HepG2 (cell line): ENCODE results near the gene SOX4. TPM values are rescaled to one million over a fixed set of nuclear protein-coding genes. Genes with fewer than 3 reads are reported as not detected.

Experiments
- ATAC-seq: fragments of 200-7000 bp; cut with Tn5 transposase; 3 replicates; pipeline ENCODE4 v1.9.1; 2020; ENCODE audit warnings: mild to moderate bottlenecking, moderate library complexity
- BruUV-seq: library from RNA; stranded (reverse); fragments of 400-500 nt; replicated peaks from 2 replicates; lab custom pipeline; 2021; lab: Mats Ljungman, UMichigan
- CTCF ChIA-PET: fragments of 300-600 bp; formaldehyde crosslinking; extraction: SDS; loops from one replicate; lab custom pipeline; 2021; ENCODE audit warnings: low total read pairs, inconsistent platforms, low intra/inter-chr PET ratio; lab: Yijun Ruan, JAX
- POLR2A ChIA-PET: fragments of 350-600 bp; sonication (Branson Sonifier 250); formaldehyde crosslinking; loops from one replicate; lab custom pipeline; 2020; ENCODE audit warnings: antibody characterized with exemption, inconsistent platforms; lab: Yijun Ruan, JAX
- DNase-seq: peaks from one replicate; pipeline ENCODE4 v3.0.0-alpha.2; 2015; ENCODE audit warnings: low spot score
- FAIRE-seq: peaks from 3 replicates; lab custom pipeline; 2011; peaks lifted over from hg19 to GRCh38; lab: Jason Lieb, UNC
- H2AFZ ChIP-seq: one replicate; pipeline ENCODE4 v1.6.1; 2011; ENCODE audit warnings: low read length, inconsistent platforms
- H3K27ac ChIP-seq: fragments of 300-600 bp; 3 replicates; pipeline ENCODE4 v1.8.0; 2011; ENCODE audit warnings: mixed run types, mild to moderate bottlenecking, mixed read lengths, low read length, inconsistent platforms; ENCODE audit not compliant: insufficient read depth; ENCODE audit errors: extremely low read length
- H3K27me3 ChIP-seq, 2 experiments: fragments of 200-600 bp in 1 of 2; 2 replicates in 1 of 2; 3 replicates in 1 of 2; pipeline versions ENCODE4 v1.6.0 to v1.8.0; 2011; ENCODE audit warnings: low read length in 2 of 2, mild to moderate bottlenecking in 2 of 2, moderate library complexity in 2 of 2, inconsistent platforms in 1 of 2; ENCODE audit not compliant: insufficient read depth in 2 of 2, control insufficient read depth in 1 of 2
- H3K36me3 ChIP-seq, 2 experiments: fragments of 200-600 bp in 1 of 2; replicated peaks in 1 of 2; 2 replicates in 1 of 2; 3 replicates in 1 of 2; pipeline versions ENCODE4 v1.5.1 to v1.8.0; 2011; ENCODE audit warnings: low read length in 2 of 2, inconsistent platforms in 1 of 2; ENCODE audit not compliant: insufficient read depth in 2 of 2, control insufficient read depth in 1 of 2
- H3K4me1 ChIP-seq: 2 replicates; pipeline ENCODE4 v1.5.1; 2012; ENCODE audit warnings: low read length, inconsistent platforms; ENCODE audit not compliant: insufficient read depth
- H3K4me2 ChIP-seq: 2 replicates; pipeline ENCODE4 v1.6.0; 2011; ENCODE audit warnings: low read depth, low read length, inconsistent platforms
- H3K4me3 ChIP-seq, 3 experiments: fragments of 200-600 bp in 1 of 3; sonication (generic), shearing (Covaris generic) in 1 of 3; replicated peaks in 1 of 3; 2 replicates each; pipeline ENCODE4 v1.5.1; 2011 to 2016; ENCODE audit warnings: low read length in 3 of 3, inconsistent platforms in 2 of 3, low read depth in 2 of 3, mild to moderate bottlenecking in 2 of 3, control low read depth in 1 of 3, mixed read lengths in 1 of 3; ENCODE audit not compliant: insufficient read depth in 1 of 3
- H3K79me2 ChIP-seq: one replicate; pipeline ENCODE4 v1.6.1; 2011; ENCODE audit warnings: low read length, inconsistent platforms; ENCODE audit not compliant: insufficient read depth
- H3K9ac ChIP-seq: 2 replicates; pipeline ENCODE4 v1.6.0; 2011; ENCODE audit warnings: mild to moderate bottlenecking, low read depth, low read length, inconsistent platforms; ENCODE audit not compliant: insufficient read depth
- H3K9me3 ChIP-seq: 2 replicates; pipeline ENCODE4 v1.5.1; 2012; ENCODE audit warnings: mild to moderate bottlenecking, low read length
- H4K20me1 ChIP-seq: 2 replicates; pipeline ENCODE4 v1.6.0; 2011; ENCODE audit warnings: inconsistent platforms, mild to moderate bottlenecking, low read length, moderate library complexity; ENCODE audit not compliant: insufficient read depth
- CAMTA2 ChIP-seq: sonication (generic); formaldehyde crosslinking; IDR thresholded peaks from 2 replicates; pipeline ENCODE4 v1.4.0; 2020; ENCODE audit warnings: mild to moderate bottlenecking, missing genetic modification reagents, borderline replicate concordance
- CCDC6 ChIP-seq: sonication (generic); formaldehyde crosslinking; IDR thresholded peaks from 2 replicates; pipeline ENCODE4 v1.8.1; 2022; ENCODE audit warnings: mild to moderate bottlenecking, missing genetic modification reagents, moderate library complexity
- EHMT2 ChIP-seq: fragments of 200-600 bp; sonication (generic); IDR thresholded peaks from 2 replicates; pipeline ENCODE4 v1.7.0; 2017; ENCODE audit warnings: antibody characterized with exemption, low read depth, low read length, borderline replicate concordance
- ELF1 ChIP-seq: sonication (generic); formaldehyde crosslinking; IDR thresholded peaks from 2 replicates; pipeline ENCODE4 v1.4.0; 2020; ENCODE audit warnings: missing genetic modification reagents
- FOXK1 ChIP-seq: sonication (generic); formaldehyde crosslinking; IDR thresholded peaks from 2 replicates; pipeline ENCODE4 v1.4.0; 2020; ENCODE audit warnings: low read depth, missing genetic modification reagents, borderline replicate concordance
- GPN1 ChIP-seq: sonication (generic); formaldehyde crosslinking; IDR thresholded peaks from 2 replicates; pipeline ENCODE4 v1.5.1; 2020; ENCODE audit warnings: missing genetic modification reagents, borderline replicate concordance
- GTF2F1 ChIP-seq: fragments of 150-350 bp; IDR thresholded peaks from 2 replicates; pipeline ENCODE4 v1.6.1; 2014; ENCODE audit warnings: low read length
- MTF1 ChIP-seq: sonication (generic); formaldehyde crosslinking; IDR thresholded peaks from 2 replicates; pipeline ENCODE4 v1.5.0; 2020; ENCODE audit warnings: missing genetic modification reagents
- MXD4 ChIP-seq: IDR thresholded peaks from 2 replicates; pipeline ENCODE4 v1.6.1; 2016; ENCODE audit warnings: mild to moderate bottlenecking, missing biosample characterization, missing genetic modification reagents
- NBN ChIP-seq: fragments of 450-650 bp; conservative IDR thresholded peaks from 2 replicates; pipeline ENCODE4 v1.6.1; 2017
- POLR2G ChIP-seq: fragments of 200-400 bp; formaldehyde crosslinking; IDR thresholded peaks from 2 replicates; pipeline ENCODE4 v1.6.1; 2018; ENCODE audit warnings: mild to moderate bottlenecking, low read depth, low read length, moderate library complexity
- ZNF343 ChIP-seq: sonication (generic); formaldehyde crosslinking; IDR thresholded peaks from 2 replicates; pipeline ENCODE4 v1.4.0; 2020; ENCODE audit warnings: mild to moderate bottlenecking, missing genetic modification reagents
- ZNF441 ChIP-seq: sonication (generic); formaldehyde crosslinking; IDR thresholded peaks from 2 replicates; pipeline ENCODE4 v1.7.0; 2021; ENCODE audit warnings: missing genetic modification reagents, borderline replicate concordance
- ZNF567 ChIP-seq: sonication (generic); formaldehyde crosslinking; IDR thresholded peaks from 2 replicates; pipeline ENCODE4 v1.8.1; 2023; ENCODE audit warnings: mild to moderate bottlenecking, missing genetic modification reagents, borderline replicate concordance
- ZNF580 ChIP-seq: IDR thresholded peaks from 2 replicates; pipeline ENCODE4 v1.6.1; 2016; ENCODE audit warnings: low read depth, borderline replicate concordance
- ZNF841 ChIP-seq: sonication (generic); formaldehyde crosslinking; IDR thresholded peaks from 2 replicates; pipeline ENCODE4 v1.8.1; 2023; ENCODE audit warnings: missing genetic modification reagents, borderline replicate concordance
- ZSCAN5A ChIP-seq: sonication (generic); formaldehyde crosslinking; IDR thresholded peaks from 2 replicates; pipeline ENCODE4 v1.8.0; 2022; ENCODE audit warnings: mild to moderate bottlenecking, missing genetic modification reagents, borderline replicate concordance
- WGBS: methylation state at CpG from one replicate; pipeline ENCODE4 v1.1.6; 2017; ENCODE audit warnings: low lambda C conversion rate; 5-methylcytosine and 5-hydroxymethylcytosine counted together
- in situ Hi-C: cut with HindIII; loops from 2 replicates; pipeline ENCODE4 v1.10.0; 2017; ENCODE audit warnings: low pct_unique_long_range_greater_than_20kb; ENCODE audit not compliant: extremely low pct_ligation_motif_present
- intact Hi-C: fragments of 100-400 bp; cut with micrococcal nuclease; formaldehyde crosslinking; loops from one replicate; pipeline ENCODE4 v1.10.0; 2022; ENCODE audit not compliant: unreplicated experiment
- polyA plus RNA-seq, 8 experiments: library from polyadenylated mRNA; depleted of rRNA in 3 of 8; stranded (reverse) in 7 of 8; unstranded in 1 of 8; fragments of >200 nt; fragmentation: Illumina TruSeq in 4 of 8; extraction: Trizol in 4 of 8; gene quantifications; 2 replicates each; pipeline versions ENCODE4 v1.2.1 to v1.2.3, GENCODE V29; 2011 to 2016; ENCODE audit warnings: low read depth in 4 of 8, missing spikeins in 1 of 8, mixed read lengths in 1 of 8; ENCODE audit not compliant: insufficient read depth in 1 of 8
- total RNA-seq, 5 experiments: library from RNA; depleted of rRNA; stranded (reverse); fragments of >200 nt; fragmentation: Illumina TruSeq; extraction: Trizol; gene quantifications; 2 replicates each; pipeline ENCODE4 v1.2.3, GENCODE V29; 2016; ENCODE audit warnings: low read depth in 1 of 5

The SOX4 gene
- total and polyA plus RNA-seq, 2 of the 13 experiments (the other 11 are each of a cell fraction or from before 2014, with no cell fraction given) = 2.6 to 3.4 TPM

- TF ChIP-seq ZNF343 (CRISPR knock-in tag) = no peak
- TF ChIP-seq MTF1 (CRISPR knock-in tag) = no peak
- TF ChIP-seq NBN = no peak
- no peak for TF ChIP-seq MXD4 (CRISPR knock-in tag)
- TF ChIP-seq ZNF441 (CRISPR knock-in tag) = no peak
Measured at GRCh38 chr6:21601932-21602390, 8.4 kb downstream of the SOX4 start (continued).

- in situ Hi-C loops (no loop called here), intact Hi-C loops (no loop called here)
- Histone ChIP-seq H3K9ac (no peak overlapping the region), H3K4me3 (no peak overlapping the region), H3K27me3 (no peaks in the 10 kb centered on the region), H3K4me1 (peaks cover 11% of the 10 kb centered on the region), H3K27ac (no peak overlapping the region), H3K4me2 (no peak overlapping the region), H3K79me2 (no peaks in the 10 kb centered on the region), H2AFZ (no peak overlapping the region), H4K20me1 (peaks cover 3% of the 10 kb centered on the region; the same call in 1 of the 2 replicates), H3K36me3 (no peaks in the 10 kb centered on the region), H3K9me3 (no peaks in the 10 kb centered on the region)
- CTCF ChIA-PET = no interaction called here
- no TSS peak for BruUV-seq
- FAIRE-seq = no peak
- POLR2A ChIA-PET = no interaction called here
- no peak for TF ChIP-seq POLR2G
- no peak for TF ChIP-seq GPN1
- no peak for TF ChIP-seq FOXK1 (CRISPR knock-in tag)
- TF ChIP-seq EHMT2 = no peak
- no peak for TF ChIP-seq CCDC6
- no peak for TF ChIP-seq ELF1 (CRISPR knock-in tag)
- no peak for TF ChIP-seq ZNF580 (CRISPR knock-in tag)
- TF ChIP-seq GTF2F1 = no peak
- TF ChIP-seq ZNF841 (CRISPR knock-in tag) = no peak
- no peak for TF ChIP-seq CAMTA2
- TF ChIP-seq ZNF567 (CRISPR knock-in tag) = no peak
- no peak for TF ChIP-seq ZSCAN5A (CRISPR knock-in tag)
- 42% methylated on average over 5 of the region's 5 CpGs for WGBS
- DNase-seq = no peak
- no peak for ATAC-seq
Measured at GRCh38 chr6:21603082-21603952, 9.8 kb downstream of the SOX4 start.
